Suppressor macrophage treated with lipopolysaccharide for 4 hours (primary cell): ENCODE measurements around the gene CHCHD6.

Experiments used
- DNase-seq: peaks from one replicate; pipeline ENCODE4 v3.0.0-alpha.2; 2020

The CHCHD6 gene

DNA sequence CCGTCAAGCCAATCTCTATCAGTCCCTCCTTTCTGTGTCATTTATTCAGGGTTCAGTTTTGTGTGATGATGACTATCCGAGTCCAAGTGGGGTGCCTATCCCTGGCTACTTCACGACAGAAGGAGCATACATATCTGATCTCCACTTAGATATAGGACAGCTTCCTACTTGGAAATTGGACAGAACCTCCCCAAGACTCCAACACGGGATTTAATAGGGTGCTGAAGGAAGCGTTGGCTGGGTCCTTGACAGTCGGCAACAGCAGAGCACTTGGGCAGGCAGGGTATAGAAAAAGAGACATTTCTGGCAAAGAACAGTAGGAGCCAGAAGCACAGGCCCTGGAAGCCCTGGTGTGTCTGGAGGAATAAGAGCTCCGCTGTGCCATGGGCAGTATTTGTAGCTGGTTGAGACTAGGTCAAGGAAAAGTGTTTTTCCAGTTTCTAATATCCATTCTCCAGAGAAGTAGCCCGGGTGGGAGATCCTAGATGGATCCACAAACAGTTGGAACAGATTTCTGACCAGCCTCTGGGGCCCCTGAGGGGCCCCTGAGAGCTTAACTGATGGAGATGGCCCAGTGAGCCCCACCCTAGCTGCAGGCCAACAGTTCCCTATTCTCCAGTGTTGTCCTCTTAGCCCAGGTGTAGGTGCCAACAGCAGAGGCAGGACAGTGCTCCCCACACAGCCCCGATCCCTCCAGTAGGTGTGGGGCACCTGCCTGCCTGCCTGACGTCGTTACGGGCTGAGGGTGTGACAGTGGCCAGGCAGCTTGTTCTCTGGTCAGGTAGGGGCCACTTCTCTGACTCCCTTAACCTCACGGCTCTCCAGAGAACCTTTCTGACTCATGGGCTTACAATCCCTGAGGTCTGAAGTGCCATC is 130.8 kb downstream of the CHCHD6 start:
- DNase-seq = no peak

DNA sequence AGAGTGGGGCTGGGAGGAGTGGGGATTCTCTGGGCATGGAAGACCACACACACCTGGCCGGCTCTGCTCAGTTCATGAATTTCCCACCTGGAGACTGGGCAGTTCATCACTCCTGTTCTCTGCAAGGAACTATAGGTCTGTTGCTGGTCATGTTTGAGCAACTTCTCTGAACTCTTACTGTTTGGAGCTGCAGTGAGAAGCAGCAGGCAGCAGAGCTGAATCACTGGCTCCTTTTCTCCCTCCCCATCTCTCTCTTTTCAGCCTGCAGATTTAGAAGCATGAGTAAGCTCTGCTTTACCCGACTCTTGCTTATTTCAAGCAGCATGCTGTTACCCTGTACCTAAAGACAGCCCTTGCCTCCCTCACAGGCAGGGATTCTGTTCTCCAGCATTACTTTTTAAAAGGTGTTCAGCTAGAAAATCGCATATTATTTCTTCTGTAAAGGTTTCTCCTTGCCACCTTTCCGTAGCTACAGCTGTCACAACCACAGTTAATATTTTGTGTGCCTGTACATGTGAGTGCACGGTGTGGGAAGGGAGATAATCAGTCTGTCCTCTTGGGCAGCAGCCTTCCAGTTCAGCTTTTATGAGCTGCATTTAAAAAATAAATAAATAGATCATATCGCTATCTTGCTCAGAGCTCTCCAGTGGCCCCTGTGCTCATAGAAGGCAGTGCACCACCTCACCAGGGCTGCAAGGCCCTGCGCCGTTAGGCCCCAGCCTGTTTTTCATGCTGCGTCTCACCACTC is 131.6 kb downstream of the CHCHD6 start:
- no peak for DNase-seq

DNA sequence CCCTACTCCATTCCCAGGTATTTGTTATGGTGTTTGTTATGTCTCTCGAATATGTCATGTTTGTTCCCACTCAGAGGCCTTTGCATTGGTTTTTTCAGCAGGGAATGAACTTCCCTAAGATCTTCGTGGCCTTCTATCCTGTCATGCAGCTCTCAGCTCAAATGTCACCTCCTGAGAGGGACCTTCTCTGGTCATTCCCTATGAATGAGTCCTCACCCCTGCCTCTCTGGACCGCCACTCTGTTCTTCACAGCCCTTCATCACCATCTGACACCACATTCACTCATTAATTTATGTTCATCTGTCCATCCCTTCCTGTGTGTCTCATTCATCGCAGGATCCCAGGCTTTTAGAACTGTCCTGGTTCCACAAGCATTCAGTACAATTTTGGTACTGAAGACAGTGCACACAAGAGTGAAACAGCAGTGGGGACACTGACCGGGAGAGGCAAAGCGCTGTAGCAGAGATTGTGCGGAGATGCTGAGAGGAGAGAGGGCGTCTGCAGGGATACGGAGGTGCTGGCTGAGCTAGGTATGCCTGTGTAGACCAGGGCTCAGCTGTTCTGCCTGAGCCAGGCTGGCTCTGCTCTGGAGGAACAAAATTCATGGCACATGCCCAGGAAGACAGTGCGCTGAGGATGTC is 132.3 kb downstream of the CHCHD6 start:
- no peak for DNase-seq

DNA sequence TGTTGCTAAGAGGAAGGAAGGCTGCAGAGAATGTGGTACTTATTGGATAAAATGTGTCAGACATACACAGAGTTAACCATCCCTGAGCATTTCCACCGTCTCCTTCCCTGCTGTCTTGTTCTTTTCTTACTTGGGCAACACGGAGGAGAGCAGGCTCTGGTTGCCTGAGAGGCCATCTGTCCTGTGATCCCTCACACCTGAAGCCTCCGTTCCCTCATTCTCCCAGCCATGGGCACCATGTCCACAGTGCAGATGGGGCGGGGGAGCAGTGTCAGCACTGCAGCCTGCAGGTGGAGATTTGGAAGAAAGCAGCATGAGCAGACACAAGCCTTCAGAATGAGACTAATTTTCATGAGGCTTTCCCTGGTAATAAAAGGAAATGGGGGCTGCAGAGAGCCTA is 133.7 kb downstream of the CHCHD6 start:
- DNase-seq = no peak

DNA sequence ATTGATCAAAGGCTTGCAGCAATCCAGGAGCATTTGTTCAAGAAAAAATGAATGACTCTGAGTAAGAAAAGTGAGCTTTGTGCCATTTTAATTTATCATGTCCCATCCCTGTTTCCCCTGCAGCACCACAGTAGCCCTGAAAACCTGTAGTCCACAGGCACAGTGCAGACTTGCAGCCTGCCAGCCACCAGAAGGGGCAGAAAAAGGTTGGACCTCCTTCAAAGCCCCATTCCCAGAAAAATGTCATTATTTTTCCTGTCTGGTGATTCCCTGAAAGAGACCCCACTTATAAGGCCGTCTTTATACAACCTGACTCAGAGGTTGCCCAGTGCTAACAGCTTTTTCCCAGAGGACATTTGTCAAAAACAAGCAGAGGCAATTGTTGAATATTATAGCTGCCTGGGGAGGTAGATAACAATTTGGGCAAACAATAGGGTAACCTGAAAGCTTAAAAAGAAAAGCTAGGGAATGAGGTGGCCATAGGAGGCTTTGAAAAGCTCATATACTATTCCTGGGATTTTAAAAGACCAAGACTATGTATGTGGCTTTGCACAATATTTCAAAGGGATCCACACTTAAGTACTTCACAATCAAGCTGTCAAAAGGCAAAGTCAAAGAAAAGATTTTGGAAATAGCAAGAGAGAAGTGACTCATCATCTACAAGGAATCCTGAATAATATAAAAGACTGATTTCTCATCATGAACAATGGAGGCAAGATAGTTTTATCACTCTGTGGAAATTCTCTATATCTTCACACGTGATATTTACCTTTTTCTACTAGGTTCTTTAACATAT is 142.1 kb downstream of the CHCHD6 start:
- DNase-seq = no peak

DNA sequence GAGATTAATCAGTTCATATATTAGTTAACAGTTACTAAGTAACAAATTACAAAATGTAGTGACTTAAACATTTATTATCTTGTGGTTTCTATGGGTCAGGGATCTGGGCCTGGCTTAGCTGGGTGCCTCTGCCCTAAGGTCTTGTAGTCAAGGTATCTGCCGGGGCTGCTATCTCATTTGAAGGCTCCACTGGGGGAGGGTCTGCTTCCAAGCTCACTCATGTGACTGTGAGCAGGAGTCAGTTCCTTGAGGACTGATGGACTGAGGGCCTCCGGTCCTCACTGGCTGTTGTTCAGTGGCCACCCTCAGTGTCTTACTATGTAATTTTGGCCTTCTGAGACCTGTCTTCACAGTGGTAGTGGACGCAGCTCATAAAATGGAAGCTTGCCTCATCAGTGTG is 143.0 kb downstream of the CHCHD6 start:
- no peak for DNase-seq

DNA sequence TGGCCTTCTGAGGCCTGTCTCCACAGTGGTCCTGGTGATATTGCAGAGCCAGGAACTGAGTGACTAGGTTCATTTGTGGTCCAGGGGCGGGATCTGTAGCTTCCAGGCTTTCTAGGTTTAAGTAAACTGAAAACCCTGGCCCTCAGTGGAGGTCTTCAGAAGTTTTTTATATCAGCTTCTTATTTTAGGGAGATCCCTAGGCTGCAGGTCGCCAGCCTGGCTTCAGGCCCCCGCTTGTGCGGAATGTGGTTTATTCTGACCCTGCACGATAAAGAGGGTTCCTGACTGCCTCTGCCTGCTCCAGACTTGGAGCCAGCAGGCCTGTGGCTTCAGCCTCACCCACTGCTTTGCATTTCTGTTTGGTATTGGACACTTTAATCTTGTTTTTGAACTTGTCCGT is 145.0 kb downstream of the CHCHD6 start:
- DNase-seq = no peak

DNA sequence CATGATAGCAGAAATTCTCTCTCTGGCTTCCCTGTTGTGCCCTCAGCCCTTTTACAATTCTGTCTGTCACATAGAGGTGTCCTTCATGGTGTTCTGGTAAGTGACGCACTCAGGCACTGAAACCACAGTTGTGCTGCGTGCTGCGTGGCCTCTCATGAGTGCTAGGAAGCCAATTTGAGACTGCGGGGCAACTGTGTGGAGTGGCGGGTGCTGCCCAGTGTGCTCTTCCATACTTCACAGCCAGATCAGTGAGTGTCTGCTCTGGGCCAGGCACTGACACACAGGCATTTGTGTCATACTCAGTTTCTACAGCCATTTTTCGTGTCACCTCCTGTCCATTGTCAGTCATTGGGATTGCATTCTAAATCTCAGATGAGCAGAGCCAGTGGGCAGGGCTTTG is 145.7 kb downstream of the CHCHD6 start:
- DNase-seq = no peak

DNA sequence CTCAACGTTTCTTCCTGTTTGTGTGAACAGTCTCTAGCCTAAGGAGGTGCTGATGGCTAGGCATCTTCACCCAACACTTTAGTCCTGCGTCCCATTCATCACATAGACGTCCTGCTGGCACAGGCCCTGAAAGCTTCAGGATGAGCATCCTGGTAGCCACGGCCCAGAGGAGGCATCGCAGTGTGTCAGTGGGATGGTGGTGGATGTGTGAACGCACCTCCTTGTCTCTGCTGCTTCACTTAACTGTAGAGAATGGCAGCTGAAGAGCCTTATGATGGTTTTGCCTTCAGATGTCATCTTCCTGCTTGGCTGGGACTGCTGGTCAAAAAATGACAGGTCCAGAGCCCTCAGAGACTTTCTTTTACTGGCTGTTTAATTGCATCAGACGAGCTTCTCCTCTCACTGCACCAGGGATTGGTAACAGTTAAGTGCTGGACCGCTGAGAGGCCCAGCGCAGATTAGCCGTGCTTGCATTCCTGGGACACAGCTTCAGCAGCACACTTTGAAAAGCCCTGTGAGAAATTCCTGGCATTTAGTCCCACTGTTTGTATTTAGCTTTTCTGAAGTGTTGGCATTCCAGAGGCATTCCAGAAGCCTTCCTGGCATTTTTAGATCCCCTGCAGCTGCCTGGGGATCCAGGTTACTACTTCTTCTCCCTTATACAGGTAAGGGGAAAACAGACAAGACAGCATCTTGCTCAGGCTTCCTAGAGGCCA is 146.5 kb downstream of the CHCHD6 start:
- DNase-seq = no peak

DNA sequence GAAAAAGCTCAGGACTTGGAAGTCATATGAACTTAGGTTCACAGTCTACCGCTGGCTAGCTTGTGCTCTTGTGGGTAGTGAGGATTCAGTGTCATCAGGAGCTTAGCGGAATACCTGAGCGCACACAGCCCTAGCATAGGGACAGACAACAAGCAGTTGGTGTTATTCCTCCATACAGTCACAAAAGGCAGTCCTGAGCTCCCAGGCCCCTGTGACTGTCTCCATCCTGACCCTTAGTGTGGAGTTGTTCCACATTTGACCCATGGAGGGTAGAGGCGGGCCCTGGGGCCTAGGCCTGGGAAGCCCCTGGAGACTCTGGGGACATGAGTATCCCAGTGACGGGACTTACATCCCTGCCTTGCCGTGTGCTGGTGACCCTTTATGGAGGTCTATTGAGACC is 147.3 kb downstream of the CHCHD6 start:
- no peak for DNase-seq

DNA sequence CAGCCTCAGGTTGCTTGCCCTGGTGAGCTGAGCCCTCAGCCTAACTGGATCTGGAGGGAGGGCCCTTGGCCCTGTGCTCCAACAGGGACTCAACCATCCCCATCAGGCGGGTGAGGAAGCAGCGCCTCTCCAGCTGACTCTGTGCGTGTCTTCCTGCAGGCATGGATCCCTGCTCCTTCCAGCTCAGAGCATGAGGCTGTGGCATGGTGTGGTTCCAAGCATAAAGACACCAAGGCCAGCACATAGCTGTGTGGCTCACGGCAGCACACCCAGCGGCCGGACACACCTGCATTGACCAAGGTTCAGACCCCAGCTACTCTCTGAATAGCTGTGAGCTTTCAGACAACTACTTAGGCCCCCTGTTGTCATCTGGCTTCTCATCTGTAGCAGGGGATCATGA is 147.9 kb downstream of the CHCHD6 start:
- DNase-seq = no peak

DNA sequence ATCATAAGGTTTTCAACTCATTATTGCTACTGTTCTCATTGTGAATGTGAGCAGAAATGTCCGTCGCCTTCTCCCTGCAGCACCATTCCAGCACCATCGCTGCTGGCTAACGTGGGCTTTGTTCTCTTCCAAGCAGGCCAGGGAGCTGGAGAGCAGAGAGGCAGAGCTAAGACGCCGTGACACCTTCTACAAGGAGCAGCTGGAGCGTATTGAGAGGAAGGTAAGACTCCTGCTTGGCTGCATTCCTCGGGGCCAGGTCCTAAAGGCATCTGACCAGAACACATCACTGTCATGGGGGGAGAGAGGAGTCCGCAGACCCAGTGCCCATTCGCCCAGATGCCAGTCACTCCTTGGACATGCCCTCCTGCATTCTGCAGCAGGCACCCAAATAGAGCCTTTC is 148.5 kb downstream of the CHCHD6 start:
- DNase-seq = no peak

DNA sequence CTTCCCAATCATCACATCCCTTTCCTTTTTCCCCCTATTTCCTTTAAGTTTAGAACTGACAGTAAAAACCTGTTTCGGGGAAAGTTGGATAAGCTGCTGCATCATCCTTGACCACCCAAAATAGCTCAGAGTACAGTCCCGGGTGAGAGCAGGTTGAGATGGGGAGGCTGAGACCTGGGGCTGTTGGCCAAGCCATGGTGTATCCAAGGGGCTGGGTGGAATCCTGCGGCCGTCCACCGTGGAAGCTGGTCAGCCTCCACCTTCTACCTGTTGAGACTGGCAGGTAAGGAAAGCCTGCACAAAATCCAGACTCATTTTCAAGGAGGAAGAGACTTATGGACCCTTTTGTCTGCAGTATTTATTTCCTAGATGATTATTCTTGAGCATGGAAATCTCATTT is 150.6 kb downstream of the CHCHD6 start:
- DNase-seq = no peak

DNA sequence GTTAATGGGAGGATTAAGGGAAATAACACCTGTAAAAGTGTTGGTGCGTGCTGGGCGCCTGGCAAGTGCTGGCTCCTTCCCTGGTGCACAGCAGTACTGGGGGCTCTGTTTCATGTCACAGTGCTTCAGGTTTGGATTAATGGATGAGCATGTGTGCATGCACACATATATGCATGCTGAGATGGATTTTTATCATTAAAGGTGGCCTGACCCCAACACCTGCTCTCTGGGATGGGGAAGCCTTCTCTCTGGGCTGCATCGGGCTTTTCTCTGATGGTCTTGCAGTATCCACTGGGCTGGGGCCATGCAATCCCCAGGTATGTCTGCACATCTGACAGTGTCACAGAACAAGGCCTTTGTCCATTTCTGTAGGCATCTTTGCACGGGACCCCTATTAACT is 151.3 kb downstream of the CHCHD6 start:
- DNase-seq = no peak

DNA sequence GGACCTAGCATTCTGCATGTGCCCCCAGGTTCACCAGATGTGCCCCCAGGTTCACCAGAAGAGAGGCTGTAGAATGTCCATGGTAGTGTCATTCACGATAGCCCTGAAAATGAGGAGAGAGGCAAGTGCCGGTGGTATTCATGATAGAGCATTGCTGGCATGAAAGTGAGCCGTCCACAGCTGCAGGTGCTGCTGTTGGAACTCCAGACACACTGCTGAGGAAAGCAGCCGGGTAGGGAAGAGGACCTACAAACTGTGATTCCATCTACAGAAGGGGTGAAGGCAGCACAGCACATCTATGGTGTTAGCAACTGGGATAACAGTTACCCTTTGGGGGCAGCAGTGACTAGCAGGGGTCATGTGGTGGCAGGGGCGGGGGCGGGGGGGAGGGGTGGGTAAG is 153.9 kb downstream of the CHCHD6 start:
- DNase-seq = no peak

DNA sequence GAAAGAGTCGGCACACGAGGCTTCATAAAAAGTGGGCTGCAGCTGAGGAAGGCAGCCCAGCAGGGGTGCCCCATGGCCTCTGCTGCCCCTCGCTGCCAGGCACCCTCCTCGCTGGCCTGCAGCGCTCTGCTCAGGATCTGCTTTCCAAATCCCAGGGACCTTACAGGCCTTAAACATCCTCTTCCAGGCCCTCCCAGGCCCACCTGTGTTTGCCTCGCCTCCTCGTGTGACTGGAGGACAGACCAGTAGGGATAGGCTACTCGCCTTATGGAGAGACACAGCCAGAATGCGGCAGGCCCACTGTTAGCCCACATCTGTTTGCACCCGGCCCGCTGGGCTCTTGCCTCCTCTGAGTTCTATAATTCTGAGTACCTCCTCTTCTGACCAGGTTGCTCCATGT is 154.4 kb downstream of the CHCHD6 start:
- DNase-seq = no peak

DNA sequence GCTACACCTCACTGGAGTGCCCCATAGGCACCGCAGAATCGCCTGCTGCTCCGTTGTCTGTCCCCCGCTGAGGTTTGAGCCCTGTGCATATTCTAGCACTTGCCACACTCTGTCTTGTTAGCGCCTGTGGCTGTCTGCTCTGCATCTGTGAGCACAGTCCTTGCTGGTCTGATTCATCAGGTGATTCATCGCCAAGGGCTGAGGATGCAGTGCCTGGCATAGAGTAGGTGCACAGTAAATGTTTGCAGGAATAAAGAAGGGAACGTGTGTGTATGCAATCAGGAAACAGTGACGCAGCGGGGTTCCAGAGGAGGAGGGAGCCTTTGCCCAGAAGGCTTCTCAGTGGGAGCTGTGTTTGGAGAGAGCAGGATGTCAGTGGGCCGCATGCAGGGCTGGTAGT is 154.8 kb downstream of the CHCHD6 start:
- no peak for DNase-seq

DNA sequence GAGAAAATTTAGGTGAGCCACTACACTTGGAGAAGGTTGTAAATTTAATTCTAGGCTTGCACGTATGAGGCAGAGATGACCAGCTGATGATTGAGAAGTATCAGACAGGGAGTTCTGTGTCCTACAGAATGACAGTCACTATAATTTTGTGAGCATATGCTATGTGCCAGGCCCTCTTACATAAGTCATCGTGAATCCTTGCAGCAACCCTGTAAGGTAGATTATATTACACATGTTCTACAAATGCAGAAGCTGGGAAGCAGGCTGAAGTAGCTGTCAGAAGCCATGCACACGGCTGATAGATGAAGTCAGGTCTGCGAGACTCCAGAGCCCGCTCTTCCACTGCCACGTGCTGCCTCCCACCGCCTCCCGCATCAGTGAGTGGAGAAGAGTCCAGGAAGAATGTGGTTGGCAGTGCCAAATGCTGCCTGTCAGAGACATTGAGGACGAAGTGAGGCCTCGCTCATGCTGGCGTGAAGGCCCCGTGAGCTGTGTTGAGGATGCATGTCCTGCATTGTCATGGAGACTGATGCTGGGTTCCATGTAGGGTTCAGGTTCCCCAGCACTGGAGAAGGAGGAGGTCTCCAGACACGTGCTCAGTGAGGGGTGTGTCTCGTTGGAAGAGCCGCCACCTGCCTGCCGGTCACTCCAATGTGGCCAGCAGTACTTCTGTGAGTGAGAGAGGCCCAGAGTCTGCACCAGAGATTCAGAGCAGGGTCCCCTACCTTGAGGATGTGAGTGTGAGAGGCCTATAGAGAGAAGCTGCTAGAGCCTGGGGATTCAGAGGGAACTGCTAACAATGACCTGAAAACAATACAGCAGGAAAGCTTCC is 155.6 kb downstream of the CHCHD6 start:
- no peak for DNase-seq

DNA sequence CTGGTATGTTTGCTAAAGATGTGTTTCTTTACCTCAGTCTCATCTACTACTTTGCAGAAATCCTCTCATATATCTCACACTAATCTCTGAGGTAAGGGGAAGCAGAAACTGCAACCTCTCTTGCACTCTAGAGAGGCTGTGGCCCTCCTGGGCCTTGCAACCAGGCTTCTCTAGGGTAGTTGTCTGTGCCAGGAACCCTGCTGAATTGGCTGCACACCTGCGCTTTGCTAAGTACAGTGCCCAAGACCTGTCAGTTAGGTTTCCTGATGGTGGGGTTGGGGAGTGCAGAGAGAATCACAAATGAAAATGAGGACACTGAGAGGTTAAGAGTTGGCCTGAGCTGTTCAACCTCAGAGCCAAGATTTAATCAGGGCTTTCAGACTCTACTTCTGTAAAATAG is 161.7 kb downstream of the CHCHD6 start:
- no peak for DNase-seq

DNA sequence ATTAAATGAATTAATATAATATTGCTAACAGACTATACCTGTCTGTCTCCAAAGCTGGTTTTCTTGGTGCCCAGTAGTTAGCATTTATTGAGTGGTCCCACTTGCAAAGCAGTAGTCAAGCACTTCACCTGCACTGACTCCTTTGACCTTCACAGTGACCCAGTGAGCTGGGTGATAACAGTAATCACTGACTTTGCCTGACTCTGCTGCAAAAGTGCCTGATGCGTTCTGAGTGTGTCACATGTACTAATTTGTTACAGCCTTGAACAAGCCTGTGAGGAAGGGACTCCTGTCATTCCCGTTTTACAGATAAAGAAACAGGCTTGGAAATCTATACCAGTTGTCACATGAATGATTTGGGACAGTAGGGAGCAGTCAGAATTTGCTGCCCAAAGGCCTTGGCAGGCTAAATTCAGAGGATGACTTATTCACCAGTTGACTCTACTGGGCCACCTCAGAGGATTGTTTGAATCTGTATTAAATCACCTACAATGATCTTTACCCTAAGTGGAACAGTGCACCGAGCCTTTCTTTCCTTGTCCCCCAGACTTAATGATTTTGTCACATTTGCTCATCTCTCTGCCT is 162.2 kb downstream of the CHCHD6 start:
- DNase-seq = no peak
